Keratinocyte (primary cell): Measurements from ENCODE around the gene SLAMF8. TPM values are rescaled to one million over a fixed set of nuclear protein-coding genes. Genes with fewer than 3 reads are reported as not detected.

Source experiments
- DNase-seq: peaks from one replicate; pipeline ENCODE4 v3.0.0-alpha.2; 2011; ENCODE audit warnings: low read depth, missing footprints, low spot score
- FAIRE-seq: peaks from 2 replicates; lab custom pipeline; 2011; peaks lifted over from hg19 to GRCh38; lab: Jason Lieb, UNC
- H2AFZ ChIP-seq: 2 replicates; pipeline ENCODE4 v1.6.0; 2012; ENCODE audit warnings: low read length, control low read depth, inconsistent platforms; ENCODE audit not compliant: control insufficient read depth
- H3K27ac ChIP-seq: 2 replicates; pipeline ENCODE4 v1.5.1; 2011; ENCODE audit warnings: low read length; ENCODE audit not compliant: control insufficient read depth, insufficient read depth
- H3K27me3 ChIP-seq: 3 replicates; pipeline ENCODE4 v1.6.0; 2011; ENCODE audit warnings: low read length; ENCODE audit not compliant: control insufficient read depth, insufficient read depth; ENCODE audit errors: extremely low read depth
- H3K36me3 ChIP-seq, 2 experiments: 2 replicates in 1 of 2; 3 replicates in 1 of 2; pipeline ENCODE4 v1.5.1; 2011; ENCODE audit warnings: low read length in 2 of 2, mild to moderate bottlenecking in 1 of 2; ENCODE audit not compliant: control insufficient read depth in 2 of 2, insufficient read depth in 2 of 2; ENCODE audit errors: extremely low read depth in 1 of 2
- H3K4me1 ChIP-seq: 3 replicates; pipeline ENCODE4 v1.5.1; 2011; ENCODE audit warnings: low read length; ENCODE audit not compliant: control insufficient read depth, insufficient read depth; ENCODE audit errors: extremely low read depth
- H3K4me2 ChIP-seq: 3 replicates; pipeline ENCODE4 v1.6.0; 2011; ENCODE audit warnings: low read depth, low read length; ENCODE audit not compliant: control insufficient read depth, insufficient read depth; ENCODE audit errors: extremely low read depth
- H3K4me3 ChIP-seq, 3 experiments: fragments of 200-600 bp in 1 of 3; sonication (generic) in 1 of 3; 2 replicates in 2 of 3; 3 replicates in 1 of 3; pipeline ENCODE4 v1.5.1; 2011 to 2016; ENCODE audit warnings: low read length in 3 of 3, mild to moderate bottlenecking in 3 of 3, control low read depth in 2 of 3, inconsistent platforms in 1 of 3, low read depth in 1 of 3, mixed read lengths in 1 of 3, mixed run types in 1 of 3, moderate library complexity in 1 of 3; ENCODE audit not compliant: control insufficient read depth in 2 of 3, insufficient read depth in 2 of 3; ENCODE audit errors: extremely low read depth in 1 of 3
- H3K79me2 ChIP-seq: 2 replicates; pipeline ENCODE4 v1.6.0; 2012; ENCODE audit warnings: low read length; ENCODE audit not compliant: control insufficient read depth, insufficient read depth
- H3K9ac ChIP-seq: 3 replicates; pipeline ENCODE4 v1.6.0; 2011; ENCODE audit warnings: low read length; ENCODE audit not compliant: control insufficient read depth, insufficient read depth; ENCODE audit errors: extremely low read depth
- H3K9me1 ChIP-seq: 3 replicates; pipeline ENCODE4 v1.6.0; 2011; ENCODE audit warnings: low read length; ENCODE audit not compliant: control insufficient read depth, insufficient read depth; ENCODE audit errors: extremely low read depth
- H3K9me3 ChIP-seq: 2 replicates; pipeline ENCODE4 v1.5.1; 2012; ENCODE audit warnings: low read depth, low read length; ENCODE audit not compliant: control insufficient read depth
- H4K20me1 ChIP-seq: 3 replicates; pipeline ENCODE4 v1.6.0; 2011; ENCODE audit warnings: low read length; ENCODE audit not compliant: control insufficient read depth, insufficient read depth; ENCODE audit errors: extremely low read depth
- EZH2 ChIP-seq: IDR thresholded peaks from one replicate; pipeline ENCODE4 v1.6.1; 2012; ENCODE audit warnings: inconsistent platforms, mild to moderate bottlenecking, low read length, moderate library complexity
- dilution Hi-C: fragments of 300-500 bp; cut with MboI; formaldehyde crosslinking; loops from one replicate; pipeline ENCODE4 v1.7.0; 2020; ENCODE audit warnings: low sequenced_read_pairs; ENCODE audit not compliant: extremely low pct_ligation_motif_present
- polyA plus RNA-seq, 5 experiments: library from polyadenylated mRNA; depleted of rRNA in 3 of 5; stranded (reverse) in 3 of 5; stranded (forward) in 1 of 5; unstranded in 1 of 5; fragments of >200 nt; gene quantifications; 1 replicate in 1 of 5; 2 replicates in 3 of 5; 3 replicates in 1 of 5; pipeline versions ENCODE4 v1.2.1 to v1.2.3, GENCODE V29; 2011 to 2012; ENCODE audit warnings: missing spikeins in 2 of 5, low read depth in 1 of 5, low replicate concordance in 1 of 5
- TF ChIP-seq, protein P1 (sequence below), 3 experiments: IDR thresholded peaks in 1 of 3; conservative IDR thresholded peaks in 1 of 3; optimal IDR thresholded peaks in 1 of 3; 2 replicates in 2 of 3; 3 replicates in 1 of 3; pipeline versions ENCODE3 to v1.5.1; 2011; ENCODE audit warnings: low read length in 3 of 3, mild to moderate bottlenecking in 3 of 3, moderate library complexity in 2 of 3, control low read depth in 1 of 3, inconsistent platforms in 1 of 3; ENCODE audit not compliant: insufficient read depth in 2 of 3; ENCODE audit errors: extremely low read depth in 1 of 3

Gene SLAMF8
- polyA plus RNA-seq, 1 donor (not counting 4 experiments of a cell fraction or from before 2014, with no cell fraction given): not detected

DNA sequence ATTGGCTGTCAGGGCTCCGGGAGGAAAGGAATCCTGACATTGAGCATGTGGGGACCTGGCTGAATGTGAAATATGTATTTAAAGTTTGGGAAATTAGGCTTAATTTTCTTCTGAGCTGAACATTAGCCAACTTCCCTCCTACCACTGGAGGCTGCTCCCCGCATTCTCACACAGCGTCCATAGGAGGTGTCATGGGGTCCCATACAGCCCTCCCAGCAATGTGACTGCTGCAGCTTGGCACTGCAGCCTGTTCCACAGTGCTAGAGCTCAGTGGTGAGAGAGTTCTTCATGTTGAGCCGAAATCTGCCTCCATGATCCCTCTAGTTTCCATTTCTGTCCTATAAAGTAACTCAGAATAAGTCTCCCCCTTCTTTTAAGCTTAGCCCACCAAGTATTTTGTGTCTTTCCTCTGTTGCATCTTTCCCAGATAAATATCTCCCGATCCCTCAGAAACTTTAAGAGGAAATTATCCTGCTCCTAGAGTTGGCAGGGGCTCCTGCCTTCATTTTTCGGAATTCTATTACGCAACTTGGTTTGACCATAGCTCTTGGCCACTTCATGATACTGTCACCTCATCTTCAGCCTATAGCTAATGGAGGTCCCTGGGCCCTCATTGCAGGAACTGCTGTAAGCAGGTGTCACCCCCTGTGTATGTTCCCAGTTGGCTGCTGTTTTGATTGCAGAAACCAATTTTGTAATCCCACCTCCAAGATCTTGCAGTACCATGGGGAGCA is 22.6 kb upstream of the SLAMF8 start:
- Histone ChIP-seq H3K79me2 (no peaks in the 10 kb centered on the region), H3K27ac (no peak overlapping the region), H3K36me3 (no peaks in the 10 kb centered on the region), H3K4me1 (no peaks in the 10 kb centered on the region), H3K4me3 (no peak overlapping the region), H3K9ac (no peak overlapping the region), H3K9me3 (no peaks in the 10 kb centered on the region), H4K20me1 (no peaks in the 10 kb centered on the region), H3K4me2 (no peak overlapping the region), H3K9me1 (no peaks in the 10 kb centered on the region), H2AFZ (no peak overlapping the region), H3K27me3 (no peaks in the 10 kb centered on the region)
- no peak for DNase-seq
- dilution Hi-C loops: no loop called here
- TF ChIP-seq, protein P1, sequence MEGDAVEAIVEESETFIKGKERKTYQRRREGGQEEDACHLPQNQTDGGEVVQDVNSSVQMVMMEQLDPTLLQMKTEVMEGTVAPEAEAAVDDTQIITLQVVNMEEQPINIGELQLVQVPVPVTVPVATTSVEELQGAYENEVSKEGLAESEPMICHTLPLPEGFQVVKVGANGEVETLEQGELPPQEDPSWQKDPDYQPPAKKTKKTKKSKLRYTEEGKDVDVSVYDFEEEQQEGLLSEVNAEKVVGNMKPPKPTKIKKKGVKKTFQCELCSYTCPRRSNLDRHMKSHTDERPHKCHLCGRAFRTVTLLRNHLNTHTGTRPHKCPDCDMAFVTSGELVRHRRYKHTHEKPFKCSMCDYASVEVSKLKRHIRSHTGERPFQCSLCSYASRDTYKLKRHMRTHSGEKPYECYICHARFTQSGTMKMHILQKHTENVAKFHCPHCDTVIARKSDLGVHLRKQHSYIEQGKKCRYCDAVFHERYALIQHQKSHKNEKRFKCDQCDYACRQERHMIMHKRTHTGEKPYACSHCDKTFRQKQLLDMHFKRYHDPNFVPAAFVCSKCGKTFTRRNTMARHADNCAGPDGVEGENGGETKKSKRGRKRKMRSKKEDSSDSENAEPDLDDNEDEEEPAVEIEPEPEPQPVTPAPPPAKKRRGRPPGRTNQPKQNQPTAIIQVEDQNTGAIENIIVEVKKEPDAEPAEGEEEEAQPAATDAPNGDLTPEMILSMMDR (optimal IDR thresholded peaks at IDR 0.05 in 1 of 3, IDR thresholded peaks at IDR 0.05 in 1 of 3, conservative IDR thresholded peaks at IDR 0.05 in 1 of 3; ENCODE audit: extremely low read depth in 1 of 3, insufficient read depth in 2 of 3, low read length in 3 of 3): no peak
- TF ChIP-seq EZH2: no peak
- no peak for FAIRE-seq

DNA sequence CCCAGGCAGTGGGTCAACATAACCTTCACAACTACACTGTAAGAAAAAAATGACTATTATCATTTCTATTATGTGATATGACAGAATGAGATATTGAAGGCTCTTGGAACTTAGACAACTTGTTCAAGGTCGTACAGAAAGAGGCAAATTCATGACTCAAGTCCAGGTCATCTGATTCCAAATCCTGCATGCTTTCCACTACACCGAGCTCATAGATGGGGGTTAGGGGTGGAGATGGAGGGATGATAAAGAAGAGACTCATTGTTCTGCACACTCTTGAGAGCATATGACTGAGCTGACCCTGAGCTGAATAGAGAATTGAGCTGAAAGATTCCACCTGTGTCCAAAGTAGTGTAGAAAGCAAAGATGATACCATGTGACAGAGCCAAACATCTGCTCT is 21.7 kb upstream of the SLAMF8 start:
- Histone ChIP-seq H3K27me3 (no peaks in the 10 kb centered on the region), H3K79me2 (no peaks in the 10 kb centered on the region), H2AFZ (no peak overlapping the region), H3K36me3 (no peaks in the 10 kb centered on the region), H3K4me1 (no peaks in the 10 kb centered on the region), H3K27ac (no peak overlapping the region), H3K9me1 (no peaks in the 10 kb centered on the region), H3K9me3 (no peaks in the 10 kb centered on the region), H3K4me3 (no peak overlapping the region), H3K9ac (no peak overlapping the region), H3K4me2 (no peak overlapping the region), H4K20me1 (no peaks in the 10 kb centered on the region)
- DNase-seq (no peak), FAIRE-seq (peak; percentile 9)
- dilution Hi-C loops: no loop called here
- TF ChIP-seq, protein P1 (optimal IDR thresholded peaks at IDR 0.05 in 1 of 3, IDR thresholded peaks at IDR 0.05 in 1 of 3, conservative IDR thresholded peaks at IDR 0.05 in 1 of 3; ENCODE audit: extremely low read depth in 1 of 3, insufficient read depth in 2 of 3, low read length in 3 of 3): no peak
- no peak for TF ChIP-seq EZH2
